Measurements from ENCODE around the gene TGOLN2. TPM values are rescaled to one million over a fixed set of nuclear protein-coding genes. Genes with fewer than 3 reads are reported as not detected.
"Not testable (repeated sequence)": the region's sequence is repeated elsewhere in the genome, so short reads cannot be mapped to it uniquely, and the experiment has no call there.

The TGOLN2 gene
- total RNA-seq, 2 donors from 2014 or later: 58.6 to 67.0 TPM

DNA sequence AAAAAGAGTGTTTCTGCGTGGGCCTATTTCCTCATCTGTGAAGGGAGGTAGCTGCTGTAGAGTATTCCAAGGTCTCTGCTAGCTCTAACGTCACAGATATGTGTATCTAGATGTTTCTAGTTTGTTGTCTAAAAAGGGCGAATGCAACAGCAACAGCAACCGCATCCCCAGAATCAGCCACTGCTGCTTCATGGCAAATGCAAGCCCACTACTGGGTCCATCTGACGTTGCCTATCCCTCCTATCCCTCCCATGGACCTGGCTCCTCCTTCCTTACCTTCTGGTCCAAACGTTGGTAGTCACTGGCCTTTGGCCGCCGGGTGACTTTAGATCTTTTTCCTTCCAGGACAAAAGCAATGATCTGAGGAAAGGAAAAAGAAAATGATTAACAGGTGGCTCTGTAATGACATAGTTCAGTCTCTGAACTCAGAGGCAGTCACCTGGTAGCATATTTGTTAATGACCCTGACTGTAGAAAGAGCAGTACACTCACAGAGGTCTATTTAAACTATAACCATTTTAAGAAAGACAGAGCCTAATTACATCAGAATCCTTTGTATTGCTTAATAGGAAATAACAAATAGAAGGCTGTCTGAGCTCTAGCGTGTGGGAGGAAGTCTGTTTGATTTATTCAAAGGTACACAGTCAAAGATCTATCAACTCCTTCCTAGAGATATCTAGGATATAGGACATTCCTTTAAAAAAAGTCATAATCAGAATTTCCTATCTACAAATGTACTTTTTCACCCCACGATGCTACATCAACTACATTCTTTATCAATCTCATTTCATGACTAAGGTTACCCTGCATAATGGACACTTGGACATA, 2.9 kb downstream of the TGOLN2 start:
- Mint-ChIP-seq H3K27ac (no peak overlapping the region), H3K9me3 (no peaks in the 10 kb centered on the region), H3K4me1 (peaks cover 30% of the 10 kb centered on the region), H3K36me3 (ENCODE audit: low read depth) (peaks cover 62% of the 10 kb centered on the region), H3K27me3 (ENCODE audit: insufficient read depth) (no peaks in the 10 kb centered on the region), H3K4me3 (peak overlapping the region; percentile 73)
- WGBS, 2 experiments (ENCODE audit: insufficient coverage in 1 of 2, insufficient read length in 1 of 2): 88 to 90% methylated on average over 6 to 10 of the region's 10 CpGs
- H3K4me3 ChIP-seq (ENCODE audit: low read length): peak overlapping the region; percentile 95
- H3K27me3 ChIP-seq (ENCODE audit: control insufficient read depth, insufficient read depth, low read length, poor library complexity, severe bottlenecking): no peaks in the 10 kb centered on the region
- H3K4me1 ChIP-seq (ENCODE audit: control insufficient read depth, insufficient read depth, low read length): no peaks in the 10 kb centered on the region
- H3K27ac ChIP-seq (ENCODE audit: low read depth, low read length): no peak overlapping the region
- no peak for TF ChIP-seq CTCF (conservative IDR thresholded peaks at IDR 0.05)
- H3K9me3 ChIP-seq (ENCODE audit: control insufficient read depth, low read length): no peaks in the 10 kb centered on the region
- peaks cover 58% of the 10 kb centered on the region for H3K36me3 ChIP-seq (ENCODE audit: control insufficient read depth, insufficient read depth, low read length)
- H3K9ac ChIP-seq (ENCODE audit: extremely low read depth, low read length, poor library complexity, severe bottlenecking): no peak overlapping the region
- no peak for DNase-seq

DNA sequence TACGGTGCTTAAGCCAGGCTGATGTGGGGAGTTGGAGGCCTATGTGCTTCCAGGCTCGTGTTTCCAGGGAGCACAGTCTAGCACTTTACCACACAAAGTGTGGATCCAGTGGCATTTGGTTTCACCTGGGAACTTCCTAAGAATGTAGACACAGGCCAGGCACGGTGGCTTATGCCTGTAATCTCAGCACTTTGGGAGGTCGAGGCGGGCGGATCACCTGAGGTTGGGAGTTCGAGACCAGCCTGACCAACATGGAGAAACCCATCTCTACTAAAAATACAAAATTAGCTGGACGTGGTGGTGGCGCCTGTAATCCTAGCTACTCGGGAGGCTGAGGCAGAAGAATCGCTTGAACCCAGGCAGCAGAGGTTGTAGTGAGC, 3.8 kb downstream of the TGOLN2 start:
- 92 to 98% methylated on average over 7 to 11 of the region's 11 CpGs for whole genome bisulfite sequencing, 2 experiments (ENCODE audit: insufficient coverage in 1 of 2, insufficient read length in 1 of 2)
- H3K27ac ChIP-seq (ENCODE audit: low read depth, low read length); H3K27me3 Mint-ChIP-seq (ENCODE audit: insufficient read depth); H3K4me3 ChIP-seq (ENCODE audit: low read length); H3K4me3 Mint-ChIP-seq; H3K9ac ChIP-seq (ENCODE audit: extremely low read depth, low read length, poor library complexity, severe bottlenecking); DNase-seq; H3K4me1 ChIP-seq (ENCODE audit: control insufficient read depth, insufficient read depth, low read length); H3K27me3 ChIP-seq (ENCODE audit: control insufficient read depth, insufficient read depth, low read length, poor library complexity, severe bottlenecking); H3K27ac Mint-ChIP-seq; H3K9me3 ChIP-seq (ENCODE audit: control insufficient read depth, low read length); H3K9me3 Mint-ChIP-seq: not testable (repeated sequence)
- Mint-ChIP-seq H3K36me3 (ENCODE audit: low read depth) (peaks cover 67% of the 10 kb centered on the region), H3K4me1 (peaks cover 25% of the 10 kb centered on the region)
- H3K36me3 ChIP-seq (ENCODE audit: control insufficient read depth, insufficient read depth, low read length): peaks cover 63% of the 10 kb centered on the region

- H3K36me3 Mint-ChIP-seq (ENCODE audit: low read depth): peaks cover 73% of the 10 kb centered on the region
- Histone ChIP-seq H3K4me3 (ENCODE audit: low read length) (no peak overlapping the region), H3K36me3 (ENCODE audit: control insufficient read depth, insufficient read depth, low read length) (peaks cover 64% of the 10 kb centered on the region), H3K27me3 (ENCODE audit: control insufficient read depth, insufficient read depth, low read length, poor library complexity, severe bottlenecking) (no peaks in the 10 kb centered on the region), H3K9me3 (ENCODE audit: control insufficient read depth, low read length) (no peaks in the 10 kb centered on the region), H3K27ac (ENCODE audit: low read depth, low read length) (no peak overlapping the region), H3K9ac (ENCODE audit: extremely low read depth, low read length, poor library complexity, severe bottlenecking) (no peak overlapping the region), H3K4me1 (ENCODE audit: control insufficient read depth, insufficient read depth, low read length) (no peaks in the 10 kb centered on the region)
- no peak overlapping the region for H3K4me3 Mint-ChIP-seq
- TF ChIP-seq CTCF (conservative IDR thresholded peaks at IDR 0.05): no peak
- no peak for DNase-seq
- no peaks in the 10 kb centered on the region for H3K27me3 Mint-ChIP-seq (ENCODE audit: insufficient read depth)
- H3K4me1 Mint-ChIP-seq: peaks cover 23% of the 10 kb centered on the region
- WGBS, 2 experiments (ENCODE audit: insufficient coverage in 1 of 2, insufficient read length in 1 of 2): 95 to 99% methylated on average over 8 to 9 of the region's 9 CpGs
- H3K9me3 Mint-ChIP-seq: no peaks in the 10 kb centered on the region
- H3K27ac Mint-ChIP-seq: no peak overlapping the region
These were observed 4.3 kb downstream of the TGOLN2 start for GRCh38 chr2:85323351-85323987.

All from endodermal cell (in vitro differentiated cells).